Vagina (tissue), 2 donors: ENCODE data around the gene ZFYVE26. TPM values are rescaled to one million over a fixed set of nuclear protein-coding genes. Genes with fewer than 3 reads are reported as not detected.

ENCODE experiments used
- DNase-seq, 2 donors: peaks; one replicate each; pipeline ENCODE4 v3.0.0-alpha.2; 2017; ENCODE audit errors: extremely low spot score in 2 of 2
- H3K27ac ChIP-seq: fragments of 200-600 bp; sonication (generic); one replicate; pipeline ENCODE4 v1.5.1; 2019
- H3K27me3 ChIP-seq: fragments of 200-600 bp; sonication (generic); one replicate; pipeline ENCODE4 v1.5.1; 2019
- H3K36me3 ChIP-seq, 2 donors: fragments of 200-600 bp; sonication (generic); one replicate each; pipeline ENCODE4 v1.5.1; 2017 to 2019
- H3K4me1 ChIP-seq: fragments of 200-600 bp; sonication (generic); one replicate; pipeline ENCODE4 v1.5.1; 2019
- H3K4me3 ChIP-seq, 2 donors: fragments of 200-600 bp; sonication (generic); 1 replicate in 1 of 2; 2 replicates in 1 of 2; pipeline ENCODE4 v1.5.1; 2016 to 2019
- H3K9me3 ChIP-seq: fragments of 200-600 bp; sonication (generic); one replicate; pipeline ENCODE4 v1.5.1; 2019
- CTCF ChIP-seq, 3 experiments: fragments of 450-650 bp in 2 of 3; fragments of 200-600 bp in 1 of 3; sonication (generic) in 1 of 3; IDR thresholded peaks; one replicate each; pipeline ENCODE4 v1.5.1; 2017 to 2019; ENCODE audit warnings: antibody characterized with exemption in 3 of 3, mild to moderate bottlenecking in 2 of 3, moderate library complexity in 2 of 3
- POLR2A ChIP-seq, 2 donors: fragments of 450-650 bp; IDR thresholded peaks; one replicate each; pipeline ENCODE4 v1.6.1; 2017; ENCODE audit warnings: antibody characterized with exemption in 2 of 2, mild to moderate bottlenecking in 2 of 2, moderate library complexity in 2 of 2
- POLR2AphosphoS5 ChIP-seq, 2 donors: sonication (generic); formaldehyde crosslinking; IDR thresholded peaks; one replicate each; pipeline ENCODE4 v1.9.0; 2017; ENCODE audit warnings: antibody characterized with exemption in 2 of 2, mild to moderate bottlenecking in 2 of 2, low read depth in 1 of 2; ENCODE audit not compliant: insufficient read depth in 1 of 2
- intact Hi-C: fragments of 100-400 bp; cut with DNase I; formaldehyde crosslinking; loops from one replicate; pipeline ENCODE4 v1.15.1; 2023
- total RNA-seq: library from RNA; depleted of rRNA; stranded (reverse); fragments of >200 nt; gene quantifications from one replicate; pipeline ENCODE4 v1.2.3, GENCODE V29; 2016

The ZFYVE26 gene
- total RNA-seq, 1 donor from 2014 or later = 30.2 TPM

- no peaks in the 10 kb centered on the region for H3K4me1 ChIP-seq
- H3K4me3 ChIP-seq = no peak overlapping the region
- intact Hi-C loops = no loop called here
- H3K36me3 ChIP-seq = no peaks in the 10 kb centered on the region
- H3K27me3 ChIP-seq = no peaks in the 10 kb centered on the region
- no peaks in the 10 kb centered on the region for H3K9me3 ChIP-seq
- TF ChIP-seq POLR2A (IDR thresholded peaks at IDR 0.05) (no peak), POLR2AphosphoS5 (IDR thresholded peaks at IDR 0.05; ENCODE audit: insufficient read depth in 1 of 2, low read depth in 1 of 2) (no peak), CTCF (IDR thresholded peaks at IDR 0.05) (no peak)
- H3K27ac ChIP-seq = no peak overlapping the region
- DNase-seq = no peak
Measured at GRCh38 chr14:67846029-67846610, 29.7 kb upstream of the ZFYVE26 start.

GRCh38 chr14:67837011-67837624, 20.7 kb upstream of the ZFYVE26 start:
- no peak overlapping the region for H3K27ac ChIP-seq
- DNase-seq = no peak

GRCh38 chr14:67835596-67835995, 19.2 kb upstream of the ZFYVE26 start:
- Histone ChIP-seq H3K9me3 (no peaks in the 10 kb centered on the region), H3K36me3 (no peaks in the 10 kb centered on the region), H3K4me1 (no peaks in the 10 kb centered on the region), H3K27me3 (no peaks in the 10 kb centered on the region), H3K27ac (no peak overlapping the region), H3K4me3 (no peak overlapping the region)
- DNase-seq = no peak
- no peak for TF ChIP-seq CTCF (IDR thresholded peaks at IDR 0.05)
- TF ChIP-seq POLR2A (IDR thresholded peaks at IDR 0.05) = no peak
- TF ChIP-seq POLR2AphosphoS5 (IDR thresholded peaks at IDR 0.05; ENCODE audit: insufficient read depth in 1 of 2, low read depth in 1 of 2) = no peak
- intact Hi-C loops = no loop called here

More at GRCh38 chr14:67837011-67837624, 20.7 kb upstream of the ZFYVE26 start:
- intact Hi-C loops = no loop called here
- H3K4me3 ChIP-seq = no peak overlapping the region
- no peaks in the 10 kb centered on the region for H3K36me3 ChIP-seq
- no peaks in the 10 kb centered on the region for H3K27me3 ChIP-seq
- TF ChIP-seq POLR2AphosphoS5 (IDR thresholded peaks at IDR 0.05; ENCODE audit: insufficient read depth in 1 of 2, low read depth in 1 of 2) (peak in 1 of 2 donors; percentile 9), CTCF (IDR thresholded peaks at IDR 0.05) (peak; percentile 30 to 54 (median 50)), POLR2A (IDR thresholded peaks at IDR 0.05) (no peak)
- no peaks in the 10 kb centered on the region for H3K4me1 ChIP-seq
- no peaks in the 10 kb centered on the region for H3K9me3 ChIP-seq

- DNase-seq = no peak
- Histone ChIP-seq H3K4me1 (no peaks in the 10 kb centered on the region), H3K4me3 (no peak overlapping the region), H3K27ac (no peak overlapping the region), H3K36me3 (no peaks in the 10 kb centered on the region), H3K9me3 (no peaks in the 10 kb centered on the region), H3K27me3 (no peaks in the 10 kb centered on the region)
- intact Hi-C loops = no loop called here
- no peak for TF ChIP-seq POLR2AphosphoS5 (IDR thresholded peaks at IDR 0.05; ENCODE audit: insufficient read depth in 1 of 2, low read depth in 1 of 2)
- no peak for TF ChIP-seq POLR2A (IDR thresholded peaks at IDR 0.05)
- TF ChIP-seq CTCF (IDR thresholded peaks at IDR 0.05) = no peak
Measured at GRCh38 chr14:67833403-67833802, 17.0 kb upstream of the ZFYVE26 start.

GRCh38 chr14:67831113-67831512, 14.7 kb upstream of the ZFYVE26 start:
- TF ChIP-seq POLR2AphosphoS5 (IDR thresholded peaks at IDR 0.05; ENCODE audit: insufficient read depth in 1 of 2, low read depth in 1 of 2) = no peak
- no peak for TF ChIP-seq CTCF (IDR thresholded peaks at IDR 0.05)
- no peak for TF ChIP-seq POLR2A (IDR thresholded peaks at IDR 0.05)
- H3K36me3 ChIP-seq = no peaks in the 10 kb centered on the region
- no peaks in the 10 kb centered on the region for H3K9me3 ChIP-seq
- H3K27ac ChIP-seq = no peak overlapping the region
- no peak for DNase-seq
- intact Hi-C loops = no loop called here
- no peaks in the 10 kb centered on the region for H3K4me1 ChIP-seq
- H3K4me3 ChIP-seq = no peak overlapping the region
- H3K27me3 ChIP-seq = no peaks in the 10 kb centered on the region
